ENCODE data around the gene ISM2. TPM values are rescaled to one million over a fixed set of nuclear protein-coding genes. Genes with fewer than 3 reads are reported as not detected.

Gene ISM2
- total RNA-seq: not detected in 2 replicates

DNA sequence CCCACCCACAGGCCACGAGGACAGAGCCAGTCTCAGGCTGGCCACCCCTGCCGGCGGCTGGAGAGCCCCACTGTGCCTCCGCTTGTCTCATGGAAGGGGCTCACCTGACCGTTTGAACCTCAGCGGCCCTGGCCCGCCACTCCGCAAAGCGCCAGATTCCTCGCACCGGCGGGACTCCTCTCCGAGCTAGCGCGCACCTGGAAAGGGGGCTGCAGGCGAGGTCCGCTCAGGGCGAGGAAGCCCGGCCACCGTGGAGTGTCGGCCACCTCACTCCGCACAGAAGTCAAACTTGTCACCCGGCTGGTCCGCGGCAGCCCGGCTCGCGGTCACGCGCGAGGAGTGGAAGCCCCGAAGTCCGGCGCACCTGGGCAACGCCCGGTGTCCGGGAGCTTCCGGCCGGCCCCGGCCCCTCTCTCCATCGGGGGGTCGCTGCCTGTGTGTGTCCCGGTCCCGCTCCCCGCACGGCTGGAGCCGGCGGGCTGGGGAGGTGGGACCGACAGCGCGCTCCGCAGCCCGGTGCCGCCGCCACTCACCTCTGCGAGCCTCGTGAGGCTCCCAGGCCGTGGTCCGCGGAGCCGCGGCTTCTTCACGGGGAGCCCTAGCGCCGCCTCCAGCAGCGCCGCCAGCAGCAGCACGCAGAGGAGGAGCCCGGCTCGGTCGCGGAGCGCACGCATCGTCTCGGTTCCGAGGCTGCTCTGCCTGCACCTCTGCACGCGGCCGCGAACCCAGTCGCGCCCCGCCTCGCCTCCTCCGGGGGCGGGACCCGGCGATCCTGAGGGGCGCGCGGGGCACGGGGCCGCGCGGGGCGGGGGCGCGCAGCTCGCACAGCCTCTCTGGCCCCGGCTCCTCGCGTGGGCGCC lies at the start of gene ISM2:
Gene ISM2 (minus strand): TSS at position 697 of the 860 bp plus-strand sequence. CDS start 23 bp downstream, at position 674.

DNA sequence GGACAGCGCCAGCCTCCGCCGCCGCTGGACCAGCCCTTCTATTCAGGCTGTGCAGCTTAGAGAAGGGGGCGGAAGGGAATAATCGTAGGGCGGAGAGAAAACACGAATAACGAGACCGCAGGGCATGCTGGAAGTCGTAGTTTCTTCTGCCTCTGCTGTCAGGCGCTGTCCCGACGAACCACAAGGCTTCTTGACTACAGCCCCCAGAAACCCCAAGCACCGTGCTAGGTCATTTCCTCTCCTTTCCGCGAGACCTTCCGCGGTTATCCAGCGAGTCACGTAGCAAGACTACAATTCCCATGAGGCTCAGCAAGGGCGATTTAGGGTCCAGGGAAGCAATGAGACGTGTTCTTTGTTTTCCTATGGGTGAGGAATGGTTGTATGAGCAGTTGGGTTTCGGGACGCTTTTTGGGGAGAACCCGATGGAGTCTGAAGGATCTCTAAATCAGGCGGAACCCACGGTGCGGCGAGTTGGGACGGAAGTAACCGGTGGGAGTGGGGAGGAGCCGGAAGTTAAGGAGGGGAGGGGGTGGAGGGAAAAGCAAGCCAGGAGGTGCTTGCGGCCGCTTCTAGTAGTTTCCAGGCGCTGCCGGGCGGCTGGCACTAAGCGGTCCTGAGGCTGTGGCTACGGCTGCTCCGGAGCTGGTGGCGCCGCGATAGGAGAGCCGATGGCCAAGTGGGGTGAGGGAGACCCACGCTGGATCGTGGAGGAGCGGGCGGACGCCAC lies 40.9 kb downstream of the ISM2 start, which contains the start of the genes AHSA1 and VIPAS39:
Gene AHSA1 (plus strand): TSS at position 572 of the 727 bp plus-strand sequence. CDS start 97 bp downstream, at position 669.
Gene VIPAS39 (minus strand): TSS at position 80 of the 727 bp plus-strand sequence. CDS start 3,499 bp downstream, outside the sequence.

Small RNAs within 50 kb of the gene (small RNA-seq; reads per million reads assigned to genes)
- gene RF00404: not detected
- gene RN7SL587P: not detected

Other genes starting within 250 kb of the ISM2 start
- not detected in 2 replicates for gene NGB, start 227.6 kb downstream of the ISM2 start, total RNA-seq
- gene POMT2, start 177.9 kb downstream of the ISM2 start, total RNA-seq: 13.2 and 17.6 TPM in 2 replicates
- gene GSTZ1, start 177.8 kb downstream of the ISM2 start, total RNA-seq: 32.1 and 45.6 TPM in 2 replicates
- 9.2 and 13.7 TPM in 2 replicates for gene TMED8, start 121.7 kb downstream of the ISM2 start, total RNA-seq
- 2.2 and 5.1 TPM in 2 replicates for gene SAMD15, start 121.4 kb downstream of the ISM2 start, total RNA-seq
- gene NOXRED1, start 75.3 kb downstream of the ISM2 start, total RNA-seq: 0.20 and 0.37 TPM in 2 replicates
- gene VIPAS39, start 41.2 kb downstream of the ISM2 start, total RNA-seq: 26.5 and 30.5 TPM in 2 replicates
- 80.3 and 81.9 TPM in 2 replicates for gene AHSA1, start 40.7 kb downstream of the ISM2 start, total RNA-seq
- gene SPTLC2, start 117.8 kb upstream of the ISM2 start, total RNA-seq: 22.8 and 30.5 TPM in 2 replicates
- 10.7 and 10.9 TPM in 2 replicates for gene ALKBH1, start 209.2 kb upstream of the ISM2 start, total RNA-seq
- gene SLIRP, start 209.3 kb upstream of the ISM2 start, total RNA-seq: 110 and 132 TPM in 2 replicates